SK-N-MC (cell line): ENCODE results near the gene UBE2O.

Experiments used
- EZH2 ChIP-seq: fragments of 200-600 bp; sonication (generic); IDR thresholded peaks from one replicate; pipeline ENCODE4 v1.6.1; 2017; ENCODE audit warnings: antibody characterized with exemption
- FOXP2 ChIP-seq: optimal IDR thresholded peaks from 2 replicates; pipeline ENCODE3; 2011; ENCODE audit warnings: mild to moderate bottlenecking, moderate library complexity; ENCODE audit not compliant: insufficient read depth; ENCODE audit errors: extremely low read length, control extremely low read depth
- POLR2AphosphoS5 ChIP-seq: IDR thresholded peaks from 2 replicates; pipeline ENCODE4 v1.6.1; 2012; ENCODE audit warnings: mild to moderate bottlenecking, low read depth, low read length, borderline replicate concordance

GRCh38 chr17:76354747-76355310 lies 98.1 kb downstream of the UBE2O start:
- no peak for TF ChIP-seq EZH2
- TF ChIP-seq POLR2AphosphoS5: no peak
- no peak for TF ChIP-seq FOXP2
